K562 (cell line): ENCODE data around the gene UTP20. TPM values are rescaled to one million over a fixed set of nuclear protein-coding genes. Genes with fewer than 3 reads are reported as not detected.

Experiments
- ATAC-seq: fragments of 200-7000 bp; cut with Tn5 transposase; 3 replicates; pipeline ENCODE4 v1.9.1; 2020; ENCODE audit warnings: moderate library complexity
- BruUV-seq: library from RNA; stranded (reverse); fragments of 400-500 nt; replicated peaks from 2 replicates; lab custom pipeline; 2021; lab: Mats Ljungman, UMichigan
- CTCF ChIA-PET: fragments of 300-600 bp; formaldehyde crosslinking; extraction: SDS; loops from one replicate; lab custom pipeline; 2021; ENCODE audit warnings: low intra/inter-chr PET ratio; lab: Yijun Ruan, JAX
- POLR2A ChIA-PET: fragments of 300-600, 350-650 bp; sonication (Branson Sonifier 250); formaldehyde crosslinking; extraction: SDS; loops from one replicate; lab custom pipeline; 2021; ENCODE audit warnings: antibody characterized with exemption, inconsistent platforms; lab: Yijun Ruan, JAX
- DNase-seq, 4 experiments: peaks; one replicate each; pipeline versions ENCODE4 v3.0.0 to v3.0.0-alpha.2; 2011 to 2018; ENCODE audit warnings: low spot score in 3 of 4, mixed read lengths in 3 of 4; ENCODE audit errors: extremely low read depth in 1 of 4
- FAIRE-seq: peaks from 2 replicates; lab custom pipeline; 2011; peaks lifted over from hg19 to GRCh38; lab: Jason Lieb, UNC
- H2AFZ ChIP-seq: 2 replicates; pipeline ENCODE4 v1.6.0; 2011; ENCODE audit warnings: low read depth, low read length, control low read depth, inconsistent platforms
- H3K27ac ChIP-seq: fragments of 200-600 bp; 3 replicates; pipeline ENCODE4 v1.8.0; 2011; ENCODE audit warnings: low read depth, mild to moderate bottlenecking, control low read depth, inconsistent platforms, low read length, moderate library complexity, mixed read lengths; ENCODE audit errors: extremely low read depth
- H3K27me3 ChIP-seq, 2 experiments: fragments of 300-600 bp in 1 of 2; 2 replicates in 1 of 2; 3 replicates in 1 of 2; pipeline versions ENCODE4 v1.6.0 to v1.8.0; 2011; ENCODE audit warnings: inconsistent platforms in 2 of 2, low read length in 2 of 2, mild to moderate bottlenecking in 1 of 2, mixed read lengths in 1 of 2, moderate library complexity in 1 of 2; ENCODE audit not compliant: control insufficient read depth in 2 of 2, insufficient read depth in 2 of 2
- H3K36me3 ChIP-seq: fragments of 300-600 bp; 3 replicates; pipeline ENCODE4 v1.8.0; 2011; ENCODE audit warnings: mild to moderate bottlenecking, low read length, inconsistent platforms; ENCODE audit not compliant: control insufficient read depth, insufficient read depth
- H3K4me1 ChIP-seq, 2 experiments: fragments of 200-600 bp in 1 of 2; replicated peaks in 1 of 2; 2 replicates in 1 of 2; 3 replicates in 1 of 2; pipeline versions ENCODE4 v1.5.1 to v1.8.0; 2011; ENCODE audit warnings: inconsistent platforms in 2 of 2, low read length in 2 of 2, mild to moderate bottlenecking in 1 of 2, mixed read lengths in 1 of 2, moderate library complexity in 1 of 2; ENCODE audit not compliant: control insufficient read depth in 2 of 2, insufficient read depth in 2 of 2
- H3K4me2 ChIP-seq: 2 replicates; pipeline ENCODE4 v1.6.1; 2011; ENCODE audit warnings: low read length, control low read depth, inconsistent platforms, mixed read lengths; ENCODE audit not compliant: insufficient read depth
- H3K4me3 ChIP-seq: fragments of 200-600 bp; sonication (generic), shearing (Covaris generic); 2 replicates; pipeline ENCODE4 v1.5.1; 2016; ENCODE audit warnings: control low read depth, inconsistent platforms
- H3K79me2 ChIP-seq: fragments of 200-600 bp; 3 replicates; pipeline ENCODE4 v1.8.0; 2011; ENCODE audit warnings: low read length, inconsistent platforms; ENCODE audit not compliant: control insufficient read depth, insufficient read depth
- H3K9ac ChIP-seq, 2 experiments: 2 replicates each; pipeline versions ENCODE4 v1.6.0 to v1.6.1; 2011; ENCODE audit warnings: low read depth in 2 of 2, low read length in 2 of 2, control low read depth in 1 of 2, inconsistent platforms in 1 of 2, mild to moderate bottlenecking in 1 of 2, mixed read lengths in 1 of 2; ENCODE audit not compliant: insufficient read depth in 1 of 2
- H3K9me1 ChIP-seq: one replicate; pipeline ENCODE4 v1.6.0; 2011; ENCODE audit warnings: inconsistent platforms, mild to moderate bottlenecking, low read length, moderate library complexity; ENCODE audit not compliant: control insufficient read depth, insufficient read depth
- H3K9me3 ChIP-seq: replicated peaks from 2 replicates; pipeline ENCODE4 v1.5.1; 2011; ENCODE audit warnings: low read depth, low read length, inconsistent platforms; ENCODE audit not compliant: control insufficient read depth, insufficient read depth
- H4K20me1 ChIP-seq: replicated peaks from 2 replicates; pipeline ENCODE4 v1.6.1; 2011; ENCODE audit warnings: low read length, inconsistent platforms, mixed read lengths; ENCODE audit not compliant: control insufficient read depth, insufficient read depth
- ATF1 ChIP-seq, 2 experiments: fragments of 450-650 bp in 1 of 2; IDR thresholded peaks; 2 replicates each; pipeline ENCODE4 v1.6.1; 2016; ENCODE audit warnings: missing compliant biosample characterization in 1 of 2, missing genetic modification characterization in 1 of 2
- CBX3 ChIP-seq, 2 experiments: IDR thresholded peaks; 1 replicate in 1 of 2; 2 replicates in 1 of 2; pipeline ENCODE4 v1.6.1; 2012; ENCODE audit warnings: inconsistent platforms in 2 of 2, low read length in 2 of 2, borderline replicate concordance in 1 of 2, control low read depth in 1 of 2
- CBX5 ChIP-seq: IDR thresholded peaks from 2 replicates; pipeline ENCODE4 v1.6.1; 2014; ENCODE audit warnings: low read depth, borderline replicate concordance
- E2F8 ChIP-seq: fragments of 450-650 bp; IDR thresholded peaks from 2 replicates; pipeline ENCODE4 v1.7.1; 2018; ENCODE audit warnings: mild to moderate bottlenecking, low read depth; ENCODE audit not compliant: partially characterized antibody
- EP400 ChIP-seq: fragments of 450-650 bp; IDR thresholded peaks from 2 replicates; pipeline ENCODE4 v1.6.1; 2017; ENCODE audit warnings: antibody characterized with exemption, mild to moderate bottlenecking, moderate library complexity
- IRF1 ChIP-seq: sonication (generic); formaldehyde crosslinking; IDR thresholded peaks from 2 replicates; pipeline ENCODE4 v1.8.0; 2022; ENCODE audit warnings: missing genetic modification reagents, mild to moderate bottlenecking, borderline replicate concordance
- KAT2B ChIP-seq: IDR thresholded peaks from one replicate; pipeline ENCODE4 v1.6.1; 2012; ENCODE audit warnings: low read depth, mild to moderate bottlenecking, control low read depth, inconsistent platforms, low read length, moderate library complexity
- KLF10 ChIP-seq: fragments of 250-450 bp; sonication (Bioruptor Pico); IDR thresholded peaks from 2 replicates; pipeline ENCODE4 v1.6.1; 2021; ENCODE audit warnings: matching md5 sums
- NBN ChIP-seq: fragments of 450-650 bp; IDR thresholded peaks from 2 replicates; pipeline ENCODE4 v1.6.1; 2016; ENCODE audit warnings: low read depth, mild to moderate bottlenecking
- NELFE ChIP-seq: IDR thresholded peaks from 2 replicates; pipeline ENCODE4 v1.6.1; 2011; ENCODE audit warnings: mild to moderate bottlenecking; ENCODE audit not compliant: insufficient read depth, insufficient read length
- NFATC3 ChIP-seq: fragments of 450-650 bp; IDR thresholded peaks from 2 replicates; pipeline ENCODE4 v1.6.1; 2017; ENCODE audit warnings: mild to moderate bottlenecking
- NFIC ChIP-seq: fragments of 450-650 bp; IDR thresholded peaks from 2 replicates; pipeline ENCODE4 v1.6.1; 2017; ENCODE audit warnings: mild to moderate bottlenecking, inconsistent platforms
- NR2F6 ChIP-seq: fragments of 450-650 bp; formaldehyde crosslinking; IDR thresholded peaks from 2 replicates; pipeline ENCODE4 v1.4.0; 2020; ENCODE audit warnings: mild to moderate bottlenecking
- SAFB2 ChIP-seq: fragments of 200-400 bp; formaldehyde crosslinking; IDR thresholded peaks from 2 replicates; pipeline ENCODE4 v1.6.1; 2018; ENCODE audit warnings: borderline replicate concordance, low read length, low read depth, moderate library complexity; ENCODE audit not compliant: severe bottlenecking
- TBL1XR1 ChIP-seq, 2 experiments: IDR thresholded peaks; 2 replicates each; pipeline ENCODE4 v1.6.1; 2012; ENCODE audit warnings: improper control_type of control experiment in 2 of 2, low read length in 2 of 2, mild to moderate bottlenecking in 1 of 2
- ZNF740 ChIP-seq, 3 experiments: fragments of 200-800 bp in 1 of 3; sonication (Bioruptor generic) in 1 of 3; sonication (generic) in 1 of 3; formaldehyde crosslinking in 1 of 3; IDR thresholded peaks; 2 replicates each; pipeline versions ENCODE4 v1.6.1 to v1.8.0; 2016 to 2022; ENCODE audit warnings: mild to moderate bottlenecking in 2 of 3, missing compliant biosample characterization in 2 of 3, missing genetic modification characterization in 2 of 3, missing genetic modification reagents in 1 of 3
- ZNF79 ChIP-seq: fragments of 250-450 bp; sonication (Bioruptor Pico); IDR thresholded peaks from 2 replicates; pipeline ENCODE4 v1.4.0; 2020; ENCODE audit warnings: low read depth, mild to moderate bottlenecking, moderate library complexity
- WGBS: fragments of 100-300 bp; shearing (Covaris generic); methylation state at CpG from one replicate; pipeline ENCODE4 v1.1.6; 2016; ENCODE audit warnings: low coverage, mixed read lengths; ENCODE audit not compliant: insufficient coverage; ENCODE audit errors: missing lambda C conversion rate; 5-methylcytosine and 5-hydroxymethylcytosine counted together
- in situ Hi-C: fragments of 300-500 bp; cut with MboI; formaldehyde crosslinking; loops from 4 replicates; pipeline ENCODE4 v1.15.0; 2018; ENCODE audit warnings: inconsistent platforms, mixed read lengths
- intact Hi-C: fragments of 100-400 bp; cut with micrococcal nuclease; formaldehyde crosslinking; loops from 2 replicates; pipeline ENCODE4 v1.14.2; 2022
- polyA plus RNA-seq, 8 experiments: library from polyadenylated mRNA; depleted of rRNA in 4 of 8; stranded (reverse) in 5 of 8; unstranded in 3 of 8; fragments of >200 nt; fragmentation: Nextera tagmentation in 2 of 8; fragmentation: Illumina TruSeq in 1 of 8; extraction: Ambion mirVana in 2 of 8; extraction: Trizol in 1 of 8; gene quantifications; 2 replicates each; pipeline versions ENCODE4 v1.2.1 to v1.2.3, GENCODE V29; 2011 to 2014; ENCODE audit warnings: inconsistent platforms in 1 of 8, missing spikeins in 1 of 8
- total RNA-seq, 7 experiments: library from RNA; depleted of rRNA in 6 of 7; stranded (reverse); fragments of >200 nt in 6 of 7; fragmentation: Illumina TruSeq in 2 of 7; extraction: Trizol in 2 of 7; gene quantifications; 2 replicates each; pipeline versions ENCODE4 v1.2.1 to v1.2.3, GENCODE V29; 2011 to 2021; ENCODE audit warnings: low replicate concordance in 1 of 7

Gene UTP20
- total and polyA plus RNA-seq, 9 of the 15 experiments (the other 6 are each of a cell fraction or from before 2014, with no cell fraction given) = 4.3 to 41.3 (median 20.7) TPM

DNA sequence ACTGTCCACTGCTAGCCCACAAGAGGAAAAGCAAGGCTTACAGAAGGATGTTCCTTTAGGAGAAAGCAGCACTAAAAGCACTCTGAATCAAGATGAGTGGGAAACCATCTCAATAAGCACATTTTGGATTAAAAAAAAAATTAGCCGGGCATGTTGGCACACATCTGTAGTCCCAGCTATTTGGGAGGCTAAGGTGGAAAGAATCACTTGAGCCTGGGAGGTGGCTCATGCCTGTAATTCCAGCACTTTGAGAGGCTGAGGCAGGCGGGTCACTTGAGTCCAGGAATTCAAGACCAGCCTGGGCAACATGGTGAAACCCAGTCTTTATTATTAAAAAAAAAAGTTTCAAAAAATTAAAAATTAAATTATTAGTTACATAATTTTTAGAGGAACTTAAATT is 144.7 kb downstream of the UTP20 start:
- 3% methylated on average over 2 of the region's 2 CpGs for WGBS

More for the DNA sequence above, 144.7 kb downstream of the UTP20 start:
- no peaks in the 10 kb centered on the region for H3K9me3 ChIP-seq
- in situ Hi-C loops = loop anchor here (25.0 kb wide), 1 partner anchor 1388 kb away; no protein-coding TSS in a partner anchor
- ChIA-PET CTCF (no interaction called here), POLR2A (no interaction called here)
- peaks cover 7 to 9% of the 10 kb centered on the region in 2 experiments; a peak in 2 of 5 replicates for H3K27me3 ChIP-seq
- ATAC-seq (no peak), FAIRE-seq (no peak), DNase-seq (no peak)
- no peaks in the 10 kb centered on the region for H3K4me1 ChIP-seq
- BruUV-seq = no TSS peak
- no peak overlapping the region for H3K9ac ChIP-seq
- H4K20me1 ChIP-seq = no peaks in the 10 kb centered on the region
- intact Hi-C loops = no loop called here
- no peak for TF ChIP-seq TBL1XR1 (IDR thresholded peaks at IDR 0.05; ENCODE audit: low read length in 2 of 2)
- TF ChIP-seq ZNF79 (CRISPR knock-in tag) = no peak
- TF ChIP-seq CBX5 = no peak
- TF ChIP-seq KLF10 = no peak
- TF ChIP-seq IRF1 = no peak
- TF ChIP-seq ZNF740 (CRISPR knock-in tag; IDR thresholded peaks at IDR 0.05) = no peak
- no peak for TF ChIP-seq ZNF740 (tag; IDR thresholded peaks at IDR 0.05)
- TF ChIP-seq E2F8 = no peak
- no peak for TF ChIP-seq NR2F6 (CRISPR knock-in tag)
- TF ChIP-seq SAFB2 = no peak
- no peak for TF ChIP-seq ATF1 (CRISPR knock-in tag; IDR thresholded peaks at IDR 0.05)
- TF ChIP-seq ATF1 (tag; IDR thresholded peaks at IDR 0.05) = no peak
- TF ChIP-seq NBN = no peak
- TF ChIP-seq CBX3 (IDR thresholded peaks at IDR 0.05; ENCODE audit: borderline replicate concordance in 1 of 2, low read length in 2 of 2) = no peak
- no peak for TF ChIP-seq KAT2B
- no peak for TF ChIP-seq NFATC3
- no peak for TF ChIP-seq EP400
- TF ChIP-seq NELFE = no peak
- no peak for TF ChIP-seq NFIC
- no peak overlapping the region for H3K27ac ChIP-seq
- H3K9me1 ChIP-seq = no peaks in the 10 kb centered on the region
- no peaks in the 10 kb centered on the region for H3K36me3 ChIP-seq
- no peaks in the 10 kb centered on the region for H3K79me2 ChIP-seq
- no peak overlapping the region for H2AFZ ChIP-seq
- H3K4me3 ChIP-seq = no peak overlapping the region
- H3K4me2 ChIP-seq = no peak overlapping the region
